Adrenal gland (tissue), 5 donors: ENCODE measurements around the gene OR10G3.

Experiments
- POLR2A ChIP-seq, 2 donors: fragments of 450-650 bp; IDR thresholded peaks; one replicate each; pipeline ENCODE4 v1.6.1; 2017; ENCODE audit warnings: antibody characterized with exemption in 2 of 2, mild to moderate bottlenecking in 2 of 2, moderate library complexity in 1 of 2
- TF ChIP-seq, protein P1 (sequence below), 6 experiments: fragments of 450-650 bp in 4 of 6; fragments of 200-600 bp in 2 of 6; sonication (generic) in 1 of 6; IDR thresholded peaks; 1 replicate in 5 of 6; 2 replicates in 1 of 6; pipeline versions ENCODE4 v1.5.1 to v1.8.0; 2016 to 2021; ENCODE audit warnings: antibody characterized with exemption in 6 of 6, mild to moderate bottlenecking in 2 of 6, moderate library complexity in 1 of 6
- donor health status: DM: no; HTN: no; CAD: no.

DNA sequence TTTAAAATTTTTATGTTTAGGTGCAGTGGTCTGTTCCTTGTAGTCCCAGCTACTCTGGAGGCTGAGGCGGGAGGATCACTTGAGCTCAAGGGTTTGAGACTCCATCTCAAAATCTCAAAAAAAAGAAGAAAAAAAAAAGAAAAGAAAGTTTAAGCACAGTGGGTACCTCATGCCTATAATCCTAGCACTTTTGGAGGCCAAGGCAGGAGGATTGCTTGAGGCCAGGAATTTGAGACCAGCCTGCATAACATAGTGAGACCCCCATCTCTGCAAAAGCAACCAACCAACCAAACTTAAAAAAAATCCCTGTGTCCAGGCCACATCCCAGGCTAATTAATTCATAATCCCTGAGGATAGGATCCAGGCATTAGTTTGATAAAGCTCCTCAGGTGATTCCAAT is 50.4 kb downstream of the OR10G3 start:
- no peak for TF ChIP-seq POLR2A (IDR thresholded peaks at IDR 0.05)
- TF ChIP-seq, protein P1, sequence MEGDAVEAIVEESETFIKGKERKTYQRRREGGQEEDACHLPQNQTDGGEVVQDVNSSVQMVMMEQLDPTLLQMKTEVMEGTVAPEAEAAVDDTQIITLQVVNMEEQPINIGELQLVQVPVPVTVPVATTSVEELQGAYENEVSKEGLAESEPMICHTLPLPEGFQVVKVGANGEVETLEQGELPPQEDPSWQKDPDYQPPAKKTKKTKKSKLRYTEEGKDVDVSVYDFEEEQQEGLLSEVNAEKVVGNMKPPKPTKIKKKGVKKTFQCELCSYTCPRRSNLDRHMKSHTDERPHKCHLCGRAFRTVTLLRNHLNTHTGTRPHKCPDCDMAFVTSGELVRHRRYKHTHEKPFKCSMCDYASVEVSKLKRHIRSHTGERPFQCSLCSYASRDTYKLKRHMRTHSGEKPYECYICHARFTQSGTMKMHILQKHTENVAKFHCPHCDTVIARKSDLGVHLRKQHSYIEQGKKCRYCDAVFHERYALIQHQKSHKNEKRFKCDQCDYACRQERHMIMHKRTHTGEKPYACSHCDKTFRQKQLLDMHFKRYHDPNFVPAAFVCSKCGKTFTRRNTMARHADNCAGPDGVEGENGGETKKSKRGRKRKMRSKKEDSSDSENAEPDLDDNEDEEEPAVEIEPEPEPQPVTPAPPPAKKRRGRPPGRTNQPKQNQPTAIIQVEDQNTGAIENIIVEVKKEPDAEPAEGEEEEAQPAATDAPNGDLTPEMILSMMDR (IDR thresholded peaks at IDR 0.05), result no peak
